K562 (cell line): ENCODE results near the gene SHANK2. TPM values are rescaled to one million over a fixed set of nuclear protein-coding genes. Genes with fewer than 3 reads are reported as not detected.

ENCODE experiments used
- ATAC-seq: fragments of 200-7000 bp; cut with Tn5 transposase; 3 replicates; pipeline ENCODE4 v1.9.1; 2020; ENCODE audit warnings: moderate library complexity
- BruUV-seq: library from RNA; stranded (reverse); fragments of 400-500 nt; replicated peaks from 2 replicates; lab custom pipeline; 2021; lab: Mats Ljungman, UMichigan
- CTCF ChIA-PET: fragments of 300-600 bp; formaldehyde crosslinking; extraction: SDS; loops from one replicate; lab custom pipeline; 2021; ENCODE audit warnings: low intra/inter-chr PET ratio; lab: Yijun Ruan, JAX
- POLR2A ChIA-PET: fragments of 300-600, 350-650 bp; sonication (Branson Sonifier 250); formaldehyde crosslinking; extraction: SDS; loops from one replicate; lab custom pipeline; 2021; ENCODE audit warnings: antibody characterized with exemption, inconsistent platforms; lab: Yijun Ruan, JAX
- DNase-seq, 4 experiments: peaks; one replicate each; pipeline versions ENCODE4 v3.0.0 to v3.0.0-alpha.2; 2011 to 2018; ENCODE audit warnings: low spot score in 3 of 4, mixed read lengths in 3 of 4; ENCODE audit errors: extremely low read depth in 1 of 4
- FAIRE-seq: peaks from 2 replicates; lab custom pipeline; 2011; peaks lifted over from hg19 to GRCh38; lab: Jason Lieb, UNC
- H2AFZ ChIP-seq: 2 replicates; pipeline ENCODE4 v1.6.0; 2011; ENCODE audit warnings: low read depth, low read length, control low read depth, inconsistent platforms
- H3K27ac ChIP-seq: fragments of 200-600 bp; 3 replicates; pipeline ENCODE4 v1.8.0; 2011; ENCODE audit warnings: low read depth, mild to moderate bottlenecking, control low read depth, inconsistent platforms, low read length, moderate library complexity, mixed read lengths; ENCODE audit errors: extremely low read depth
- H3K27me3 ChIP-seq, 2 experiments: fragments of 300-600 bp in 1 of 2; 2 replicates in 1 of 2; 3 replicates in 1 of 2; pipeline versions ENCODE4 v1.6.0 to v1.8.0; 2011; ENCODE audit warnings: inconsistent platforms in 2 of 2, low read length in 2 of 2, mild to moderate bottlenecking in 1 of 2, mixed read lengths in 1 of 2, moderate library complexity in 1 of 2; ENCODE audit not compliant: control insufficient read depth in 2 of 2, insufficient read depth in 2 of 2
- H3K36me3 ChIP-seq: fragments of 300-600 bp; 3 replicates; pipeline ENCODE4 v1.8.0; 2011; ENCODE audit warnings: mild to moderate bottlenecking, low read length, inconsistent platforms; ENCODE audit not compliant: control insufficient read depth, insufficient read depth
- H3K4me1 ChIP-seq, 2 experiments: fragments of 200-600 bp in 1 of 2; replicated peaks in 1 of 2; 2 replicates in 1 of 2; 3 replicates in 1 of 2; pipeline versions ENCODE4 v1.5.1 to v1.8.0; 2011; ENCODE audit warnings: inconsistent platforms in 2 of 2, low read length in 2 of 2, mild to moderate bottlenecking in 1 of 2, mixed read lengths in 1 of 2, moderate library complexity in 1 of 2; ENCODE audit not compliant: control insufficient read depth in 2 of 2, insufficient read depth in 2 of 2
- H3K4me2 ChIP-seq: 2 replicates; pipeline ENCODE4 v1.6.1; 2011; ENCODE audit warnings: low read length, control low read depth, inconsistent platforms, mixed read lengths; ENCODE audit not compliant: insufficient read depth
- H3K4me3 ChIP-seq: fragments of 200-600 bp; sonication (generic), shearing (Covaris generic); 2 replicates; pipeline ENCODE4 v1.5.1; 2016; ENCODE audit warnings: control low read depth, inconsistent platforms
- H3K79me2 ChIP-seq: fragments of 200-600 bp; 3 replicates; pipeline ENCODE4 v1.8.0; 2011; ENCODE audit warnings: low read length, inconsistent platforms; ENCODE audit not compliant: control insufficient read depth, insufficient read depth
- H3K9ac ChIP-seq, 2 experiments: 2 replicates each; pipeline versions ENCODE4 v1.6.0 to v1.6.1; 2011; ENCODE audit warnings: low read depth in 2 of 2, low read length in 2 of 2, control low read depth in 1 of 2, inconsistent platforms in 1 of 2, mild to moderate bottlenecking in 1 of 2, mixed read lengths in 1 of 2; ENCODE audit not compliant: insufficient read depth in 1 of 2
- H3K9me1 ChIP-seq: one replicate; pipeline ENCODE4 v1.6.0; 2011; ENCODE audit warnings: inconsistent platforms, mild to moderate bottlenecking, low read length, moderate library complexity; ENCODE audit not compliant: control insufficient read depth, insufficient read depth
- H3K9me3 ChIP-seq: replicated peaks from 2 replicates; pipeline ENCODE4 v1.5.1; 2011; ENCODE audit warnings: low read depth, low read length, inconsistent platforms; ENCODE audit not compliant: control insufficient read depth, insufficient read depth
- H4K20me1 ChIP-seq: replicated peaks from 2 replicates; pipeline ENCODE4 v1.6.1; 2011; ENCODE audit warnings: low read length, inconsistent platforms, mixed read lengths; ENCODE audit not compliant: control insufficient read depth, insufficient read depth
- CHAMP1 ChIP-seq: fragments of 450-650 bp; IDR thresholded peaks from 2 replicates; pipeline ENCODE4 v1.6.1; 2016; ENCODE audit warnings: mild to moderate bottlenecking
- CREB3L1 ChIP-seq: fragments of 450-650 bp; IDR thresholded peaks from 2 replicates; pipeline ENCODE4 v1.6.1; 2014; ENCODE audit warnings: low read depth, mild to moderate bottlenecking, moderate library complexity, borderline replicate concordance
- CREBBP ChIP-seq: IDR thresholded peaks from one replicate; pipeline ENCODE4 v1.6.1; 2012; ENCODE audit warnings: low read depth, mild to moderate bottlenecking, control low read depth, inconsistent platforms, low read length
- DPF2 ChIP-seq: fragments of 450-650 bp; IDR thresholded peaks from 2 replicates; pipeline ENCODE4 v1.6.1; 2016
- GTF2E2 ChIP-seq: fragments of 200-800 bp; sonication (Bioruptor generic); IDR thresholded peaks from 2 replicates; pipeline ENCODE4 v1.6.1; 2016; ENCODE audit warnings: missing genetic modification characterization, missing compliant biosample characterization
- PCBP2 ChIP-seq: fragments of 200-400 bp; formaldehyde crosslinking; IDR thresholded peaks from 2 replicates; pipeline ENCODE4 v1.6.1; 2018; ENCODE audit warnings: low read length, low read depth, mild to moderate bottlenecking, moderate library complexity; ENCODE audit not compliant: poor library complexity, severe bottlenecking
- RFX1 ChIP-seq: fragments of 450-650 bp; IDR thresholded peaks from 2 replicates; pipeline ENCODE4 v1.6.1; 2016; ENCODE audit warnings: mild to moderate bottlenecking, moderate library complexity
- XRCC3 ChIP-seq: fragments of 450-650 bp; IDR thresholded peaks from 2 replicates; pipeline ENCODE4 v1.6.1; 2017; ENCODE audit warnings: mild to moderate bottlenecking, moderate library complexity
- ZC3H4 ChIP-seq: sonication (generic); formaldehyde crosslinking; IDR thresholded peaks from 2 replicates; pipeline ENCODE4 v1.9.0; 2021; ENCODE audit warnings: missing genetic modification reagents, borderline replicate concordance
- ZNF589 ChIP-seq: fragments of 200-800 bp; sonication (Bioruptor generic); IDR thresholded peaks from 2 replicates; pipeline ENCODE4 v1.6.1; 2016; ENCODE audit warnings: low read depth, missing genetic modification characterization, missing compliant biosample characterization
- WGBS: fragments of 100-300 bp; shearing (Covaris generic); methylation state at CpG from one replicate; pipeline ENCODE4 v1.1.6; 2016; ENCODE audit warnings: low coverage, mixed read lengths; ENCODE audit not compliant: insufficient coverage; ENCODE audit errors: missing lambda C conversion rate; 5-methylcytosine and 5-hydroxymethylcytosine counted together
- in situ Hi-C: fragments of 300-500 bp; cut with MboI; formaldehyde crosslinking; loops from 4 replicates; pipeline ENCODE4 v1.15.0; 2018; ENCODE audit warnings: inconsistent platforms, mixed read lengths
- intact Hi-C: fragments of 100-400 bp; cut with micrococcal nuclease; formaldehyde crosslinking; loops from 2 replicates; pipeline ENCODE4 v1.14.2; 2022
- polyA plus RNA-seq, 8 experiments: library from polyadenylated mRNA; depleted of rRNA in 4 of 8; stranded (reverse) in 5 of 8; unstranded in 3 of 8; fragments of >200 nt; fragmentation: Nextera tagmentation in 2 of 8; fragmentation: Illumina TruSeq in 1 of 8; extraction: Ambion mirVana in 2 of 8; extraction: Trizol in 1 of 8; gene quantifications; 2 replicates each; pipeline versions ENCODE4 v1.2.1 to v1.2.3, GENCODE V29; 2011 to 2014; ENCODE audit warnings: inconsistent platforms in 1 of 8, missing spikeins in 1 of 8
- total RNA-seq, 7 experiments: library from RNA; depleted of rRNA in 6 of 7; stranded (reverse); fragments of >200 nt in 6 of 7; fragmentation: Illumina TruSeq in 2 of 7; extraction: Trizol in 2 of 7; gene quantifications; 2 replicates each; pipeline versions ENCODE4 v1.2.1 to v1.2.3, GENCODE V29; 2011 to 2021; ENCODE audit warnings: low replicate concordance in 1 of 7
- TF ChIP-seq, protein P1 (sequence below): sonication (generic); formaldehyde crosslinking; IDR thresholded peaks from 2 replicates; pipeline ENCODE4 v1.8.0; 2023; ENCODE audit warnings: missing genetic modification reagents, mild to moderate bottlenecking, borderline replicate concordance

SHANK2 gene
- total and polyA plus RNA-seq, 9 of the 15 experiments (the other 6 are each of a cell fraction or from before 2014, with no cell fraction given): 0.04 to 0.07 TPM; not detected in 7

DNA sequence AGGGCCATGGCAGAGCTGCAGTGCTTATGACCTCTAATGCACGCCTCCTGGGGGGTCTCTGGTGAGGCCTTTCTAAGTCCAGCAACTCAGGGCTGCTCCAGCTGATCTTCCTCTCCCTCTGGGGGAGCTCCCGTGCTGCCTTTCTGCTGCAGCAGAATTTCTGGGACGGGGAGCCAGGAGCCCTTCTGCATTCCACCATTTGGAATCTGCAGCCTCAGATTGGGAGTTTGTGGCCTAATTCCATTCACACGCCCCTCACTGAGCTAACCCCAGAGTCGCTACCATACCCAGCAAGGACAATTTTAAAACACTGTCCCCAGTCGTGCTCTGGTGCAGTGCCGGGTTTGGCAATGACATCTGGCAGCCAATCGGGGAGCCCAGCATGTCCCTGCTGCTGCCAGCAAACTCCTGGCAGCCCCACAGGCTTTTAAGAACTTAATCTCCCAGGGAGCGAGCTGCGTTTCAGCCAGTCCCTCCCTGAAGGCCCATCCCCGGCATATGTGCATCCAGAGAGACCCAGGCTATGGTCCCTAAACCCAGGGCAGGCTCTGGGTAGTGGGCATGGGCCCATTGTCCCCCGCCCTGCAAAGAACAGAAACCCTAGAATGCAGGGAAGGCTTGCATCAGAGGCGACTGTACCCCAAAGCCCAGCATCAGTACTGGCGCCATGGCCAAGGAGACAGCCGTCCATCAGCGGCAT, 4.7 kb downstream of the SHANK2 start (continued):
- no peak for TF ChIP-seq PCBP2
- TF ChIP-seq XRCC3: no peak
- TF ChIP-seq CREBBP: no peak
- TF ChIP-seq ZNF589 (CRISPR knock-in tag): no peak
- TF ChIP-seq CREB3L1: no peak
- TF ChIP-seq RFX1: no peak

GRCh38 chr11:71246559-71246958, 5.8 kb downstream of the SHANK2 start:
- BruUV-seq: no TSS peak
- H3K36me3 ChIP-seq: no peaks in the 10 kb centered on the region
- intact Hi-C loops: no loop called here
- H3K27ac ChIP-seq: no peak overlapping the region
- H3K4me2 ChIP-seq: no peak overlapping the region
- 0% methylated on average over 3 of the region's 3 CpGs for WGBS
- no peak overlapping the region for H3K9ac ChIP-seq
- peaks cover 7 to 58% of the 10 kb centered on the region in 2 experiments; a peak in 4 of 5 replicates for H3K27me3 ChIP-seq
- POLR2A ChIA-PET: no interaction called here
- CTCF ChIA-PET: no interaction called here
- no peak overlapping the region for H2AFZ ChIP-seq
- H3K9me3 ChIP-seq: no peaks in the 10 kb centered on the region
- no peaks in the 10 kb centered on the region for H3K79me2 ChIP-seq
- H3K4me1 ChIP-seq: no peaks in the 10 kb centered on the region
- DNase-seq: no peak
- ATAC-seq: no peak
- in situ Hi-C loops: no loop called here
- no peaks in the 10 kb centered on the region for H3K9me1 ChIP-seq
- H4K20me1 ChIP-seq: 0 out of 2 replicates have a peak, but pooled peaks cover 3% of the 10 kb centered on the region
- FAIRE-seq: no peak
- no peak overlapping the region for H3K4me3 ChIP-seq
- no peak for TF ChIP-seq GTF2E2 (tag)
- no peak for TF ChIP-seq ZC3H4 (CRISPR knock-in tag)
- no peak for TF ChIP-seq DPF2
- TF ChIP-seq CHAMP1: no peak
- TF ChIP-seq, protein P1, sequence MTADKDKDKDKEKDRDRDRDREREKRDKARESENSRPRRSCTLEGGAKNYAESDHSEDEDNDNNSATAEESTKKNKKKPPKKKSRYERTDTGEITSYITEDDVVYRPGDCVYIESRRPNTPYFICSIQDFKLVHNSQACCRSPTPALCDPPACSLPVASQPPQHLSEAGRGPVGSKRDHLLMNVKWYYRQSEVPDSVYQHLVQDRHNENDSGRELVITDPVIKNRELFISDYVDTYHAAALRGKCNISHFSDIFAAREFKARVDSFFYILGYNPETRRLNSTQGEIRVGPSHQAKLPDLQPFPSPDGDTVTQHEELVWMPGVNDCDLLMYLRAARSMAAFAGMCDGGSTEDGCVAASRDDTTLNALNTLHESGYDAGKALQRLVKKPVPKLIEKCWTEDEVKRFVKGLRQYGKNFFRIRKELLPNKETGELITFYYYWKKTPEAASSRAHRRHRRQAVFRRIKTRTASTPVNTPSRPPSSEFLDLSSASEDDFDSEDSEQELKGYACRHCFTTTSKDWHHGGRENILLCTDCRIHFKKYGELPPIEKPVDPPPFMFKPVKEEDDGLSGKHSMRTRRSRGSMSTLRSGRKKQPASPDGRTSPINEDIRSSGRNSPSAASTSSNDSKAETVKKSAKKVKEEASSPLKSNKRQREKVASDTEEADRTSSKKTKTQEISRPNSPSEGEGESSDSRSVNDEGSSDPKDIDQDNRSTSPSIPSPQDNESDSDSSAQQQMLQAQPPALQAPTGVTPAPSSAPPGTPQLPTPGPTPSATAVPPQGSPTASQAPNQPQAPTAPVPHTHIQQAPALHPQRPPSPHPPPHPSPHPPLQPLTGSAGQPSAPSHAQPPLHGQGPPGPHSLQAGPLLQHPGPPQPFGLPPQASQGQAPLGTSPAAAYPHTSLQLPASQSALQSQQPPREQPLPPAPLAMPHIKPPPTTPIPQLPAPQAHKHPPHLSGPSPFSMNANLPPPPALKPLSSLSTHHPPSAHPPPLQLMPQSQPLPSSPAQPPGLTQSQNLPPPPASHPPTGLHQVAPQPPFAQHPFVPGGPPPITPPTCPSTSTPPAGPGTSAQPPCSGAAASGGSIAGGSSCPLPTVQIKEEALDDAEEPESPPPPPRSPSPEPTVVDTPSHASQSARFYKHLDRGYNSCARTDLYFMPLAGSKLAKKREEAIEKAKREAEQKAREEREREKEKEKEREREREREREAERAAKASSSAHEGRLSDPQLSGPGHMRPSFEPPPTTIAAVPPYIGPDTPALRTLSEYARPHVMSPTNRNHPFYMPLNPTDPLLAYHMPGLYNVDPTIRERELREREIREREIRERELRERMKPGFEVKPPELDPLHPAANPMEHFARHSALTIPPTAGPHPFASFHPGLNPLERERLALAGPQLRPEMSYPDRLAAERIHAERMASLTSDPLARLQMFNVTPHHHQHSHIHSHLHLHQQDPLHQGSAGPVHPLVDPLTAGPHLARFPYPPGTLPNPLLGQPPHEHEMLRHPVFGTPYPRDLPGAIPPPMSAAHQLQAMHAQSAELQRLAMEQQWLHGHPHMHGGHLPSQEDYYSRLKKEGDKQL: no peak
